ENCODE data around the gene FMO5. TPM values are rescaled to one million over a fixed set of nuclear protein-coding genes. Genes with fewer than 3 reads are reported as not detected.

The FMO5 gene
- total RNA-seq, 2 donors from 2014 or later = 1.9 to 4.7 TPM

GRCh38 chr1:147247656-147248238 lies 22.6 kb upstream of the FMO5 start:
- ATAC-seq (ENCODE audit: insufficient number of reproducible peaks, low FRiP score, low read depth) = no peak
- H3K4me3 ChIP-seq = no peak overlapping the region
- TF ChIP-seq, protein P1, sequence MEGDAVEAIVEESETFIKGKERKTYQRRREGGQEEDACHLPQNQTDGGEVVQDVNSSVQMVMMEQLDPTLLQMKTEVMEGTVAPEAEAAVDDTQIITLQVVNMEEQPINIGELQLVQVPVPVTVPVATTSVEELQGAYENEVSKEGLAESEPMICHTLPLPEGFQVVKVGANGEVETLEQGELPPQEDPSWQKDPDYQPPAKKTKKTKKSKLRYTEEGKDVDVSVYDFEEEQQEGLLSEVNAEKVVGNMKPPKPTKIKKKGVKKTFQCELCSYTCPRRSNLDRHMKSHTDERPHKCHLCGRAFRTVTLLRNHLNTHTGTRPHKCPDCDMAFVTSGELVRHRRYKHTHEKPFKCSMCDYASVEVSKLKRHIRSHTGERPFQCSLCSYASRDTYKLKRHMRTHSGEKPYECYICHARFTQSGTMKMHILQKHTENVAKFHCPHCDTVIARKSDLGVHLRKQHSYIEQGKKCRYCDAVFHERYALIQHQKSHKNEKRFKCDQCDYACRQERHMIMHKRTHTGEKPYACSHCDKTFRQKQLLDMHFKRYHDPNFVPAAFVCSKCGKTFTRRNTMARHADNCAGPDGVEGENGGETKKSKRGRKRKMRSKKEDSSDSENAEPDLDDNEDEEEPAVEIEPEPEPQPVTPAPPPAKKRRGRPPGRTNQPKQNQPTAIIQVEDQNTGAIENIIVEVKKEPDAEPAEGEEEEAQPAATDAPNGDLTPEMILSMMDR (IDR thresholded peaks at IDR 0.05) = no peak
- H3K9me3 ChIP-seq = no peaks in the 10 kb centered on the region
- peaks cover 5% of the 10 kb centered on the region for H3K36me3 ChIP-seq
- DNase-seq (ENCODE audit: low spot score) = no peak
- H3K27me3 ChIP-seq (replicated peaks; ENCODE audit: insufficient read depth) = no peaks in the 10 kb centered on the region
- peaks cover 7 to 31% of the 10 kb centered on the region in 2 donors for H3K4me1 ChIP-seq (ENCODE audit: control insufficient read depth in 1 of 2, low read depth in 2 of 2)
- H3K27ac ChIP-seq = no peak overlapping the region

DNA sequence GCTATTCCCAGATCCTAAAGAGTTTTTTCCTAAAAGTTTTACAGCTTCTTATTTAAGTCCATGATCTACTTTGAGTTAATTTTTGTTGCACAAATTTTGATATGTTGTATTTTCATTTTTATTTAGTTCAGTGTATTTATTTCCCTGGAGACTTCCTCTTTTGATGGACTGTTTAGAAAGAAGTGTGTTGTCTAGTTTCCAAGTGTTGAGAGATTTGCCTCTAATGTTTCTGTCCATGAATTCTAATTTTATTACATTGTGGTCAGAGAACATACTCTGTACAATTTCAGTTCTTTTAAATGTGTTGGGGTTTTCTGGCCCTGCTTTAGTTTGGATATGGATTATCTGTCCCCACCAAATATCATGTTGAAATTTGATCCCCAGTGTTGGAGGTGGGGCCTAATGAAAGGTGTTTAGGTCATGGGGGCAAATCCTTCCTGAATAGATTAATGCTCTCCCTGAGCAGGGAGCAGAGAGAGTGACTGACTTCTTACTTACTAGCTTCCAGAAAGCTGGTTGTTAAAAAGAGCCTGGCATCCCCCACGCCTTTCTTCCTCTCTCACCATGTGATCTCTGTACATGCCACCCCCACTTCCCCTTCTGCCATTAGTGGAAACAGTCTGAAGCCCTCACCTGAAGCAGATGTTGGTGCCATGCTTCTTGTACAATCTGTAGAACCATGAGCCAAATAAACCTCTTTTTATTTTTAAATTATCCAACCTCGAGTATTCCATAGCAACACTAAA lies 21.9 kb upstream of the FMO5 start:
- Histone ChIP-seq H3K36me3 (no peaks in the 10 kb centered on the region), H3K27ac (no peak overlapping the region), H3K4me1 (ENCODE audit: control insufficient read depth in 1 of 2, low read depth in 2 of 2) (peaks cover 7 to 33% of the 10 kb centered on the region in 2 donors), H3K4me3 (no peak overlapping the region), H3K9me3 (no peaks in the 10 kb centered on the region), H3K27me3 (replicated peaks; ENCODE audit: insufficient read depth) (no peaks in the 10 kb centered on the region)
- TF ChIP-seq, protein P1 (IDR thresholded peaks at IDR 0.05) = no peak
- ATAC-seq (ENCODE audit: insufficient number of reproducible peaks, low FRiP score, low read depth) (no peak), DNase-seq (ENCODE audit: low spot score) (no peak)

GRCh38 chr1:147246044-147246690 lies 21.0 kb upstream of the FMO5 start:
- TF ChIP-seq, protein P1 (IDR thresholded peaks at IDR 0.05) = no peak
- DNase-seq (ENCODE audit: low spot score) (no peak), ATAC-seq (ENCODE audit: insufficient number of reproducible peaks, low FRiP score, low read depth) (no peak)
- H3K27me3 ChIP-seq (replicated peaks; ENCODE audit: insufficient read depth) = no peaks in the 10 kb centered on the region
- no peak overlapping the region for H3K27ac ChIP-seq
- H3K4me1 ChIP-seq (ENCODE audit: control insufficient read depth in 1 of 2, low read depth in 2 of 2) = peaks cover 10 to 38% of the 10 kb centered on the region in 2 donors
- H3K4me3 ChIP-seq = no peak overlapping the region
- H3K9me3 ChIP-seq = no peaks in the 10 kb centered on the region
- H3K36me3 ChIP-seq = no peaks in the 10 kb centered on the region

- TF ChIP-seq, protein P1 (IDR thresholded peaks at IDR 0.05) = no peak
- Histone ChIP-seq H3K36me3 (no peaks in the 10 kb centered on the region), H3K4me3 (no peak overlapping the region), H3K27ac (no peak overlapping the region), H3K27me3 (replicated peaks; ENCODE audit: insufficient read depth) (no peaks in the 10 kb centered on the region), H3K9me3 (no peaks in the 10 kb centered on the region), H3K4me1 (ENCODE audit: control insufficient read depth in 1 of 2, low read depth in 2 of 2) (peaks cover 10 to 38% of the 10 kb centered on the region in 2 donors)
- DNase-seq (ENCODE audit: low spot score) (no peak), ATAC-seq (ENCODE audit: insufficient number of reproducible peaks, low FRiP score, low read depth) (no peak)
These were observed 20.5 kb upstream of the FMO5 start for GRCh38 chr1:147245586-147246021.

DNA sequence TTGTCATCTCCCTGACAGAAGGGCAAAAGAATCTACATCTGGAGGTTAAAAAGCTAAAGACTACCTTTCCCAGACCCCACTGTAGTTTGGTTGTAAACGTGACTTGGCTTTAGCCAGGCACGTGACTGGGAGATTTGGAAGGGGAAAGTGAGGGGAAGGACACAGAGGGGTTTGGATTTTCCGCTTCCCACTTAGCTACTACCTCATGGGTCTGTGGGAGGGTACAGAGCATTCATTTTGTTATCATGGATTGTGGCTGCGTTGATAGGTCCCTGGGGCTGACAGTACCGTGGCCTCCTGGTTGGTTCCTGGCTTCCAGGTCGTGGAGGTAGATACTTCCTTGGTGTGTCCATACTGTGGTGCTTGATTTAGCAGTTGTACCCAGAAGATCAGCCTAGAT lies 20.0 kb upstream of the FMO5 start:
- no peak for DNase-seq (ENCODE audit: low spot score)
- H3K9me3 ChIP-seq = no peaks in the 10 kb centered on the region
- H3K27me3 ChIP-seq (replicated peaks; ENCODE audit: insufficient read depth) = no peaks in the 10 kb centered on the region
- peaks cover 10 to 38% of the 10 kb centered on the region in 2 donors for H3K4me1 ChIP-seq (ENCODE audit: control insufficient read depth in 1 of 2, low read depth in 2 of 2)
- no peak for ATAC-seq (ENCODE audit: insufficient number of reproducible peaks, low FRiP score, low read depth)
- TF ChIP-seq, protein P1 (IDR thresholded peaks at IDR 0.05) = no peak
- H3K4me3 ChIP-seq = no peak overlapping the region
- H3K36me3 ChIP-seq = no peaks in the 10 kb centered on the region
- no peak overlapping the region for H3K27ac ChIP-seq
